Head of caudate nucleus (tissue), 42 donors: ENCODE measurements around the gene KARS1.
A peak's percentile ranks its signal among the peaks of the same experiment; 100 is the strongest.
"Not testable (repeated sequence)": the region's sequence is repeated elsewhere in the genome, so short reads cannot be mapped to it uniquely, and the experiment has no call there.

Experiments
- DNase-seq, 42 donors: peaks; one replicate each; pipeline versions ENCODE4 v3.0.0 to v3.0.0-alpha.2; 2020 to 2021; ENCODE audit warnings: mixed read lengths in 7 of 42
- intact Hi-C: fragments of 100-400 bp; cut with DNase I; formaldehyde crosslinking; loops from one replicate; pipeline ENCODE4 v1.15.0; 2022

KARS1 gene

DNA sequence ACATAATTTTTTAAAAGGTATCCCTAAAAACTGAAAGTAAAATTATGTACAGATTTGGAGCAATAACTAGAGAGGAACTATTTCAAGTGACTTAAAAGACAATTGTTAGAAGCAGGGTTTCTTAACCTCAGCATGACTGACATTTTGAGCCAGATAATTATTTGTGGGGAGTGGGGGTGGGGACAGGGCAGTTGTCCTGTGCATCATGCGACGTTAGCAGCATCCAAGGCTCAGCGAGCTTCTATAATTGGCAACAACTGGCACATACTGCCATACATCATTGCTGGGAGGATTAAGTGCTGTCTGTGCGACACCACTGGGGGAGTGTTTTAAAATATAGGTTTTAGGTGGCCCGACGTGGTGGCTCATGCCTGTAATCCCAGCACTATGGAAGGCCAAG, 54.2 kb downstream of the KARS1 start:
- intact Hi-C loops, result no loop called here
- peak in 1 of 42 donors; percentile 13 for DNase-seq

DNA sequence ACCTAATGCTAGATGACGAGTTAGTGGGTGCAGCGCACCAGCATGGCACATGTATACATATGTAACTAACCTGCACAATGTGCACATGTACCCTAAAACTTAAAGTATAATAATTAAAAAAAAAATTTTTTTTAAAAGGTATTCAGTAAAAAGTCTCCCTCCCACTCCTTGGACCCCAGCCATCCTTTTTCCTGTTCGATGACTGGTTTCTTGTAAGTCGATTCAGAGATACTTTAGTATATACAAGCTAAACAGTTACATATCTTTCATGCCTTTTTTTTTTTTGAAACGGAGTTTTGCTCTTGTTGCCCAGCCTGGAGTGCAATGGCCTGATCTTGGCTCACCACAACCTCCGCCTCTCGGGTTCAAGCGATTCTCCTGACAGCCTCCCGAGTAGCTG, 55.5 kb downstream of the KARS1 start:
- DNase-seq, intact Hi-C loops: not testable (repeated sequence)

GRCh38 chr16:75590920-75591843, 56.3 kb downstream of the KARS1 start:
- peak in 24 of 42 donors; percentile 23 to 75 (median 44) for DNase-seq
- intact Hi-C loops, result no loop called here

DNA sequence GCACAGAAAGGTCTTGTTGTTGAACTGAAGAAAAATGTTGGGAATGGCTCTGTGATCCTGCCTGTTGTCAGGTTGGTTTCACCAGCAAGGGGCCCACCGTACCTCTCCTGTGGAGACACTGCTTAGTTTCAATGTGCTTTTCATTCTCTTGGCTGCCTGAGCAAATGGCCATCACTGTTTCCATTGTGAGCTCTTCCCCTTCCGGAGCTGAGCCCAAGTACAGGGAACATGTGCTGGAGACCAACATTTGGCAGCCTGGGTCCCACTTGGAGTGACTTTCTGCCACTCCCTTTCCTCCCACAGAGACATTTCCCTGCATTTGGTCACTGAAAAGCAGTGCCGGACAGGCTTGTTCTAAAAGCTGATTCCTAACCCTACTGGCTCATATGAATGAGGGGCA, 58.2 kb downstream of the KARS1 start:
- peak in 3 of 42 donors; percentile 35 to 40 (median 37) for DNase-seq
- intact Hi-C loops, result no loop called here

DNA sequence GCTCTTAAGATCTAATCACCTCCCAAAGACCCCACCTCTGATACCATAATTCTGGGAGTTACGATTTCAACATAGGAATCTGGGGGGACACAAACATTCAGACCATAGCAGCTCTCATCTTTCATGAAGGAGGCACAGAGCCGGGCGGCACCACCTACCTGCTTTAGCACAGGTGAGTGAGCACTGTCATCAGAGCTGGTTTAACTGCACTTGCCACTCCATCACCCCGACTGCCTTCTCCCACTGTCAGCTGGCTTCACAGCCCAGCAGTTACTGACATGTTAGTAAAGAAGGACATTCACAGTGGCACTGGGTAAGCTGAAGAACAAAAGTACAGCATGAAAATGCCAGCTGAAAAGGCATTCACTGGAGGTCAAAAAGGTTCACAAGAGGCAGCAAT, 58.7 kb downstream of the KARS1 start:
- intact Hi-C loops, result no loop called here
- DNase-seq, result peak in 1 of 42 donors; percentile 20

DNA sequence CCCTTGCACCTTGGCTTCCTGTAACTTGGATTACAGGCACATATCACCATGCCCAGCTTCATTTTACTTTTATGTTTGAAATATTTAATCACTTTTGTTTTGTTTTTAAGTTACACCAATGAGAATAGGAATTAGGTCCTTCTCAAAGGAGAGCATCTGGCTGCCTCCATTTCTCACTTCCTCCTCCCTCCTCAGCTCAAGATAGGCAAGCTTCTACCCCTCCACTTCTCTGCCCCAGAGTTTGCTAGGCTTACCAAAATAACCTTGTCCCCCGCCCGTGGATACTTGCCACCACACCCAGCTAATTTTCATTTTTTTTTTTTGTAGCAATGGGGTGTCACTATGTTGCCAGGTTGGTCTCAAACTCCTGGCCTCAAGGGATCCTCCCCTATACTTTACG, 63.4 kb downstream of the KARS1 start:
- intact Hi-C loops, result no loop called here
- DNase-seq, result peak in 1 of 42 donors; percentile 20

DNA sequence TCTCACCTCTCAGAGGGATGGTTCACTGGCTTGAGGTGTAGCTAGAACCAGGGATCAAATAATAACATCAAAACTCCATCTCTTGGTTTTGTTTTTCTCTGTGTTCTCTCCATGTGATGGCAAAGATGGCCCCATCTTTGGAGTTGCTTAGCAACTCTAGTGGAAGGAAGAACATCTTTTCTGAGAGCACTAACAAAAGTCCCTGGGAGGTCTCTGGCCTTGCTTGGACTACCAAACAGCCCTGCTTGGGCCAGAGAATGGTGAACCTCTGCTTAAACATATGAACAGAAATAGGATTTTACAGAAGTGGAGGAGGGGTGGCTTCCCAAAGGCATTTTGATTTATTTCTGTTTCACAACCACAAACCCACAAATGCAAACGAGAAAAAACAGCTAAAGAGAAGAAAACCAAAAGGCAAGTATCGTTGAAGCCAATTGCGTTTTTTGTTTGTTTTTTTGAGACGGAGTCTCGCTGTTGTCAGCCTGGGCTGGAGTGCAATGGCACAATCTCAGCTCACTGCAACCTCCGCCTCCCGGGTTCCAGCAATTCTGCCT, 68.1 kb downstream of the KARS1 start:
- intact Hi-C loops, result no loop called here

GRCh38 chr16:75578725-75579124, 68.7 kb downstream of the KARS1 start:
- no peak for DNase-seq

More for the DNA sequence above, 68.1 kb downstream of the KARS1 start:
- no peak for DNase-seq

GRCh38 chr16:75578212-75578611, 69.3 kb downstream of the KARS1 start:
- intact Hi-C loops, result no loop called here
- DNase-seq, result peak in 1 of 42 donors; percentile 34

More at GRCh38 chr16:75578725-75579124, 68.7 kb downstream of the KARS1 start:
- intact Hi-C loops, result no loop called here
